GM21528 (cell line): ENCODE measurements around the gene PTPRQ.
"Not testable (repeated sequence)": the region's sequence is repeated elsewhere in the genome, so short reads cannot be mapped to it uniquely, and the experiment has no call there.

Source experiments
- ATAC-seq: cut with Tn5 transposase; IDR thresholded peaks from one replicate; pipeline ENCODE4 v1.9.1; 2021; ENCODE audit warnings: mild to moderate bottlenecking, moderate library complexity; ENCODE audit not compliant: unreplicated experiment, low FRiP score

Gene PTPRQ

DNA sequence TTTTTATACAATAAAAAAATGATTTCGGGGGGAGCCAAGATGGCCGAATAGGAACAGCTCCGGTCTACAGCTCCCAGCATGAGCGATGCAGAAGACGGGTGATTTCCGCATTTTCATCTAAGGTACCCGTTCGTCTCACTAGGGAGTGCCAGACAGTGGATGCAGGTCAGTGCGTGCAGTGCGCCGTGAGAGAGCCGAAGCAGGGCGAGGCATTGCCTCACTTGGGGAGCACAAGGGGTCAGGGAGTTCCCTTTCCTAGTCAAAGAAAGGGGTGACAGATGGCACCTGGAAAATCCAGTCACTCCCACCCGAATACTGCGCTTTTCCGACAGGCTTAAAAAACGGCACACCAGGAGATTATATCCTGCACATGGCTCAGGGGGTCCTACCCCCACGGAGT, 17.8 kb downstream of the PTPRQ start:
- not testable (repeated sequence) for ATAC-seq

DNA sequence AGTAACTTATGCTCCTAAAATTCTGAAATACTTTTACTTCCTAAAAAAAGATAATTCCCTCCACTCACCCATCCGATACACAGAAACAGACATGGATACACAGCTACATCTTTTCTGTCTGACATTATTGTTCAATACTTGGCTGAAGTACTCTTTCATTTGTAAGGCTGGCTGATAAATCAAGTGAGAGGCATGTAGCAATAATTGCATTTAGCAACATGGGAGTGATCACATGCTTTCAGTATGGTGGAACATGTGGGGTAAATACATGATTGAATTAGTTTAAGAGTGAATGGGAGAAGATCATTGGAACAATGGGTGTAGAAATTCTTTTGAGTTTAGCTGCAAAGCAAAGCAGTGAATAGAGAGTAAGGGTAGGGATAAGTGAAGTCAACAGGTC, 25.6 kb downstream of the PTPRQ start:
- ATAC-seq: no peak

DNA sequence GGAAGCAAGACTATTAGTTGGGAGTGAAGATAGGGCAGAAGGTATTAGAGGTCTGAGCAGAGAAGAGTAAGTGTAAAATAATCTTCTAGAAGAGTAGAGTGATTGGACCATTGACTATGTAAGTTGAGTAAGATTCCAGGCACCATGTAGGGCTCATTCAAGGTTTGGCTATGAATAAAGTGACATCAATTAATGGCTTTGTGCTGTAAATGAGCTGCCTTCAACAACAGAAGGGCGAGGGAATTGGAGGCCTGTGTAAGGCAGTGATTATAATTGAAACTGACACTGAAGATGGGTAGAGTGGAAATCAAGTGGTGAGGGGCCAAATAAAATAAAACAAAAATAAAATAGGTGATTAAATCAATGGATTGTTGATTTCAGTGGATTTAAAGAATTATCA, 26.4 kb downstream of the PTPRQ start:
- ATAC-seq: no peak

- no peak for ATAC-seq
Measured at GRCh38 chr12:80472236-80472635, 28.2 kb downstream of the PTPRQ start.

GRCh38 chr12:80472911-80473500, 29.0 kb downstream of the PTPRQ start:
- ATAC-seq: peak; percentile 69

GRCh38 chr12:80477521-80478145, 33.6 kb downstream of the PTPRQ start:
- not testable (repeated sequence) for ATAC-seq

GRCh38 chr12:80484746-80485145, 40.7 kb downstream of the PTPRQ start:
- no peak for ATAC-seq

DNA sequence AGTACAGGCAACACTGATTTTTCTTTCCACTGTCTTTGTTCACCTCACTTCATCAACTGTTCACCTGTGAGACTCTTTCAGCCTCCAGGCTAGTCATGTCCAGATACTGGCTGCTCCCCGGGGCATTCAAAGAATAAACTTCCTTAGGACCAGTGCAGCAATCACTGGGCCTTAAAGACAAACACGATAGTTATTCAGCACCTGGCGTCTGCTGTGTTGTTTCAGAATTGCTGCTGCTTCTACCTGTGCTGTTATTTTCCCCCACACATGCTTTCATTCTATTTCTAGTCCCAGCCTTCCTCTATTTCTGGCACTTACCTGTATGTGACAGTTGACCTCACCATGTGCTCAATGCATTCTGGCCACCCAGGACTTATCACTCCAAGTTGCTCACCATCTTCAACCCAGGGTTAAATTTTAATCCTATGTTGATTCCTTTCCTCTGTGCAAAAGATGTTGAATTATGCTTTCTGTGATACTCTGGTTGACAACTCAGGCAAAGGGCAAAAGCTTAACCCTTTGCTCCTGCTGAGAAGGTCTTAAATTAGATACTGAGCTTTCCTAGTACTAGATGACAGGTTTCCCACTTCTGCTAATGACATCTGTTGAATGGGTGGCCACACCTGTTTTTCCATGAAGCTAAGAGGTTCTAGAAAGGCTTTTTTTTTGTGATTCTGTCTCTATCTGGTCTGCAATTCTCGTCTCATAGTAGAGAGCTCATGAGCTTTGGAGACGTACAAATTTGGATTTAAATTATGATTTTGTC, 41.4 kb downstream of the PTPRQ start:
- ATAC-seq: peak; percentile 67

GRCh38 chr12:80490329-80490728, 46.3 kb downstream of the PTPRQ start:
- ATAC-seq: no peak

DNA sequence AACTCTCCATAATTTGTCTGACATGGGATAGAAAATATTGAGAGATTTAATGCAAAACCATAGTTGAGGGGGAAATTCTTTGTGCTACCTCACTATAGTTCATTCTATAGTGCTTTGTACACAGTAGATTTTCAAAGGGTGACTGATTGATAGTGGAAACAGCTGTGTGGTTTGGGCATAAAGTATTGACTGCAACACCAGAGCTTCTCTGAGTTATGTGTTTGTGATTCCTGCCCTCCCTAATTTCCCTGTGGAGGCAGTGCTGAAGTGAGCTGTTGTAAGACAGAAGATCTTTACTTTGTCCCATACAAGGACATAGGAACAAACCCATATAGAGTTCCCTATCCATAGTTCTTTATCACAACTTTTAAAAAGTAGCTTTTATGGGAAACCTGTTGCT, 47.1 kb downstream of the PTPRQ start:
- ATAC-seq: no peak

- ATAC-seq: no peak
Measured at GRCh38 chr12:80493466-80493865, 49.4 kb downstream of the PTPRQ start.

- ATAC-seq: no peak
Measured at GRCh38 chr12:80494836-80495235, 50.8 kb downstream of the PTPRQ start.

DNA sequence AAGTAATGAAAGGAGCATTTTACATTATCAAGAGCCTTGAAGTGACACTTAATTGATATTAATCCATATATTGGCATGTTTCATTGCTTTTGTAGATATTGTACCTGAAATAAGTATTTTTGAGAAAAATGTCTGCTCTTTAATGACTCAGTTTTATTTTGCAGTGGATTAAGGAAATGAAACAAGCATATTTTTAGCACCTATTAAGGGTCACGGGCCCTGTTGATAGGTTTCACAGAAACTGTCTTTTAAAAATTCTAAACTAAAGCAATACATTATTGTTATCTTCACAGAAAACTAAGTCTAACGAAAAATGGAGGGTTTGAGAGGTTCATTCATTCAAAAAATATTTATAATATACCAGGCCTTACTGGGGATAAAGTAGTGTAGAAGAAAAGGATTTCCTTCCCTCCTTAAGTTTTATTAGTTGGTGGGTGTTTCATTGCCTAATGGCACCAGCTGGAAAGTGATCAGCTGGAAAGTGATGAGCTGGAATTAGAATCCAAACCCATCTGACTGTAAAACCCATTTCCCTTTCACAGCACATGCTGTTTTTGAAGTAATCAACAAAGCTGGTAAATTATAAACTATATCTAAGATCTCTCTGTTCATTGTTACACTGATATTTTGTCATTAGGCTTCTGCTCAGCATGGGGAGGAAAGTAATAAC, 54.2 kb downstream of the PTPRQ start:
- no peak for ATAC-seq

DNA sequence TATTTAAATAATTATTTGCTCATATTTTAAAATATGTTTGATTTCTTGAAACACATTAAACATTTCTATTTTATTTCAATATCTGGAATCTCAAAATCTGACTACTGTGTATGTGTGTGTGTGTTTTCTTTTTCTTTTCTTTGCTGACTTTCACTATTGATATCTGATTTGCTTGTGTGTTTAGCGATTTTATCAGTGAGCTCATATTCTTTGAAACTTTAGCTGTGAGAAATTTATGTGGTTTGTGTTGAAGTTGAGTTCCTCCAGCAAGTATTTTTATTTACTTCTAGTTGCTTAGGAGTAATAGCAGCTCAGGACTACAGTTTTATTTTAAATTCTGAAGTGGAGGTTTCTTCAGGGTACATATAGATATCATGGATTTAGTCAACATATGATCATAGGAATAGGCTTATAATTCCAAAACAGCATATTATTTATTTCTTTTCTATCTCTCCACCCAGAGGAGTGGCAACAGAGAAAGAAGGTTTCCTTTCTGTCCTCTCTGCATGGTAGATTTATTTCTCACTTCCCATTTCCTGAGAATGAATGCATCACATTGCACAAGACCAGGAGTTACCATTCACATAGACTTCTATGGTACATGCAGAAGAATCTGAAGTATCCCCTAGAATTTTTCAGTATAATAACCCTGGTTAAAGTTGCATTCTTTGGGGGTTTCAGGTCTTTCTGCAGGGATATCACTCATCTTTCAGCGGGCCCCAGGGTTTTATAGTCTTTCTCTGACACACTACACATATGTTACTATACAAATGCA, 60.5 kb downstream of the PTPRQ start:
- no peak for ATAC-seq

DNA sequence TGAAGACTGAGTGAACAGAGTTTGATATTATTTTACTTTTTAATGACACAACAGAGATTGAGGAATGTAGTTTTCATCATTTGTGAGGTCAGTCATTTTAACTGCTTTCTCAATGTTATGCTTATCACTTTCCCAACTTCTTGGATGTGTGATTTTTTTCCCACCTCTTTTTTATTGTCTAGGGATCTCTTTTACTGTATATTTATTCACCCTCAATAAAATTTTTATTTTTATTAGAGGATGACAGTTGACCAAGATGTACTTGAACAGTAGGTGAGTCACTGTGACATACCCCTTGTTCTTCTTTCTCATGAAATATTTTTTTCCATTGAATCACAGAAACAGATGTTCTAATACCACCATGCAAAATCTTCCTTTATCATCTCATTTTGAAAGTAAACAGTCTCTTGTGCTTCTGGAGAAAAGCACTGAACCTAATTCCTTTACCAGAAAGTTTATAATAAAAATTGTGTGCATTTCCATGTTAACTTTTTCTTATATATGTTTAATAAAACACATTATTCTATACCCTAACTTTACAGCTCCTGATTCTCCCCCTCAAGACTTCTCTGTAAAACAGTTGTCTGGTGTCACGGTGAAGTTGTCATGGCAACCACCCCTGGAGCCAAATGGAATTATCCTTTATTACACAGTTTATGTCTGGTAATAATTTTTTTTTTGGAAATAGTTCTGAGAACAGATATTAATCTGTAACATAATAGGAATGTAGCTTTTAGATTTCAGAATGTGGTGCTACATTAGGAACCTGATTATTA, 65.9 kb downstream of the PTPRQ start:
- ATAC-seq: no peak

DNA sequence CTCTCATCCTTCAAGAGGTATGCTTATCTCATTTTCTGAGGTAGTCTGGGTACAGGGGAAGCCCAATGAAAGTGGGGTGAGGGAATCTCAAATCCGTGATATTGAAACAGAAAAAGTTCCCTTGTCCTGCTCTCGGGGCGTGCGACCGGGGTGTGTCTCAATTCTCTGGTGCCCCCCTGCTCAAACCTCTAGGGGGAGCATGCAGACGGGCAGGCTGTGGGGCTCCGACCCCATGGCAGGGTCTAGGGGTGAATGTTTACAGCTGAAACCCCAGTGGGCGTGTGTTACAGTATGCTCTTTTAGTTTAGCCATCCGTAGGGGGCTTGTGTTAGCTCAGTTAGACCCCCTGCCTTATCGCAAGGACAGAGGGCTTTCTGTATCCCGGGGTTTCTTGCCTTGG, 68.7 kb downstream of the PTPRQ start:
- ATAC-seq: no peak

DNA sequence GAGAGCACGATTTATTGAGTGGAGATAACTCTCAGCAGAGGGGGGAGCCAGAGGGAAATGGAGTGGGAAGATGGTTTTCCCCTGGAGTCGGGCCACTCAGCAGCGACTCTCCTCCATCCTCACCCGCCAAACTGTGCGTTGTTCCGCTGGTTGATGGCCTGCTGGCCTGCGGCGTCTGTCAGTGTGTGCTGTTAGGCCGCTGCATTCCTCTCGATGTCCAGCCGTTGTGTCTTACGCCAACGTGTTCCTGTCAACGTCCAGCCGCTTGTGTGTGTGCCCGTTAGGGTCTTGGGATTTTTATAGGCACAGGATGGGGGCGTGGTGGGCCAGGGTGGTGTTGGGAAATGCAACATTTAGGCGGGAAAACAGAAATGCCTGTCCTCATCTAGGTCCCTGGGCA, 69.2 kb downstream of the PTPRQ start:
- no peak for ATAC-seq

DNA sequence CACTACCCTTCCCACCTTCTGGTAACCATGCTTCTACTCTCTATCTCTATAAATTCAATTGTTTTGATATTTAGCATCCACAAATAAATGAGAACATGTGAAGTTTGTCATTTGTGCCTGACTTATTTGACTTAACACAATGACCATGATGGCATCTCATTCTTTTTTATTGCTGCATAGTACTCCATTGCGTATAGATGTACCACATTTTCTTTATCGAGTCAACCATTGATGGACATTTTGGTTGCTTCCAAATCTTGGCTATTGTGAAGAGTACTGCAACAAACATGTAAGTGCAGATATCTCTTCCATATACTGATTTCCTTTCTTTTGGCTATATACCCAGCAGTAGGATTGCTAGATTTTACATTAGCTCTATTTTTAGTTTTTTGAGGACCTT, 73.6 kb downstream of the PTPRQ start:
- ATAC-seq: no peak

DNA sequence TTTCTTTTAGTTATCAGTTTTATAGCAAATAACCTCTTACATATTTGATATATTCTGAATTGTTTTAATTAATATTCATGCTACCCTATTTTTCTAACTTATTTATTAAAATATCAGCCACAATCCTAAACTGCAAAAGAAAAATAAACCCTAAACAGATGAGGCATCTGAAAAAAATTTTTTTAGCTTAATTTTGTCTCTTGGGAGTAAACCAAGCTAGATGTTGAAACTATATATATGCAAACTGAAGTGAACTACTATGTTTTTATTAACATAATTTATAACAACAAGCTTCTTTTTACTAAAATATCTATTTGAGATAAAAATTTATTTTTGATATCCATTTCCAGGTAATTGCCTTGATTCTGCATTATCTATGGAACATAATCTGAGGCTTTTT, 87.6 kb downstream of the PTPRQ start:
- no peak for ATAC-seq

- no peak for ATAC-seq
Measured at GRCh38 chr12:80539029-80539428, 95.0 kb downstream of the PTPRQ start.
